Panc1 (cell line): ENCODE results near the gene CHST14.

Source experiments
- CTCF ChIP-seq: fragments of 450-650 bp; IDR thresholded peaks from 2 replicates; pipeline ENCODE4 v1.5.1; 2017; ENCODE audit warnings: mild to moderate bottlenecking
- POLR2AphosphoS5 ChIP-seq: IDR thresholded peaks from 2 replicates; pipeline ENCODE4 v1.6.1; 2012; ENCODE audit warnings: mild to moderate bottlenecking, low read depth, low read length, moderate library complexity

DNA sequence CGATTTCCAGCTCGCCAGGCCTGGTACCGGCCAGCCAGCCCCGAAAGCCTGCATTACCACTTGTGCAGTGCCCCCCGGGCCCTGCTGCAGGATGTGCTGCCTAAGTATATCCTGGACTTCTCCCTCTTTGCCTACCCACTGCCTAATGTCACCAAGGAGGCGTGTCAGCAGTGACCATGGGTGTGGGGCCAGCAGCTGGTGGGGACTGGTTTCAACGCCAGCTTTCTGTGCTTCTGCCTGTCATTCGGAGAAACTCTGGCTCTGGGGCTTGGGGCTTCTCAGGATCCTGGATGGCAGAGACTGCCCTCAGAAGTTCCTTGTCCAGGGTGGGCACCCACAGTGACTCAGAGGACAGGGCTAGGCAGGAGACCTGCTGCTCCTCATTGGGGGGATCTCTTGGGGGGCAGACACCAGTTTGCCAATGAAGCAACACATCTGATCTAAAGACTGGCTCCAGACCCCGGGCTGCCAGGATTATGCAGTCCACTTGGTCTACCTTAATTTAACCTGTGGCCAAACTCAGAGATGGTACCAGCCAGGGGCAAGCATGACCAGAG lies 1.5 kb downstream of the CHST14 start:
- no peak for TF ChIP-seq CTCF
- TF ChIP-seq POLR2AphosphoS5: no peak
